ENCODE results near the gene TRPM4. TPM values are rescaled to one million over a fixed set of nuclear protein-coding genes. Genes with fewer than 3 reads are reported as not detected.

Gene TRPM4
- total and polyA plus RNA-seq, 10 of the 15 experiments (the other 5 are each of a cell fraction or from before 2014, with no cell fraction given), result 0.10 to 0.64 (median 0.15) TPM; not detected in 7

- Histone ChIP-seq H3K4me2 (ENCODE audit: control insufficient read depth, insufficient read depth) (no peak overlapping the region), H3K27me3 (replicated peaks in 1 of 2; ENCODE audit: control insufficient read depth in 2 of 2, insufficient read depth in 2 of 2, low read length in 1 of 2) (peaks cover 0 to 2% of the 10 kb centered on the region in 2 experiments; a peak in 1 of 4 replicates), H4K20me1 (ENCODE audit: control insufficient read depth, insufficient read depth) (no peaks in the 10 kb centered on the region), H3K4me1 (ENCODE audit: control insufficient read depth, insufficient read depth, low read length) (peaks cover 7% of the 10 kb centered on the region), H2AFZ (ENCODE audit: control insufficient read depth, low read depth, low read length) (no peak overlapping the region), H3K9ac (ENCODE audit: control insufficient read depth, insufficient read depth, low read length) (no peak overlapping the region), H3K36me3 (ENCODE audit: control insufficient read depth in 2 of 2, insufficient read depth in 2 of 2, low read length in 1 of 2) (no peaks in the 10 kb centered on the region), H3K4me3 (no peak overlapping the region), H3K27ac (ENCODE audit: control insufficient read depth, insufficient read depth) (no peak overlapping the region), H3K9me3 (replicated peaks; ENCODE audit: control insufficient read depth, insufficient read depth, low read length) (no peaks in the 10 kb centered on the region), H3K79me2 (ENCODE audit: control insufficient read depth, insufficient read depth, low read length) (no peaks in the 10 kb centered on the region)
- no peak for DNase-seq (ENCODE audit: low read depth, low spot score)
- intact Hi-C loops (cut with micrococcal nuclease; ENCODE audit: unreplicated experiment), result no loop called here
- POLR2A ChIA-PET, result no interaction called here
- TF ChIP-seq NR2F1 (conservative IDR thresholded peaks at IDR 0.05) (peak; percentile 87), NR2C1 (IDR thresholded peaks at IDR 0.05) (peak; percentile 80), NR2C2 (IDR thresholded peaks at IDR 0.05; ENCODE audit: borderline replicate concordance, control insufficient read depth, insufficient read length, low read depth) (peak; percentile 74), POLR2AphosphoS5 (IDR thresholded peaks at IDR 0.05; ENCODE audit: low read length) (no peak), EGR1 (IDR thresholded peaks at IDR 0.05; ENCODE audit: borderline replicate concordance in 1 of 2, low read depth in 2 of 2, low read length in 2 of 2) (no peak)
- TF ChIP-seq, protein P1, sequence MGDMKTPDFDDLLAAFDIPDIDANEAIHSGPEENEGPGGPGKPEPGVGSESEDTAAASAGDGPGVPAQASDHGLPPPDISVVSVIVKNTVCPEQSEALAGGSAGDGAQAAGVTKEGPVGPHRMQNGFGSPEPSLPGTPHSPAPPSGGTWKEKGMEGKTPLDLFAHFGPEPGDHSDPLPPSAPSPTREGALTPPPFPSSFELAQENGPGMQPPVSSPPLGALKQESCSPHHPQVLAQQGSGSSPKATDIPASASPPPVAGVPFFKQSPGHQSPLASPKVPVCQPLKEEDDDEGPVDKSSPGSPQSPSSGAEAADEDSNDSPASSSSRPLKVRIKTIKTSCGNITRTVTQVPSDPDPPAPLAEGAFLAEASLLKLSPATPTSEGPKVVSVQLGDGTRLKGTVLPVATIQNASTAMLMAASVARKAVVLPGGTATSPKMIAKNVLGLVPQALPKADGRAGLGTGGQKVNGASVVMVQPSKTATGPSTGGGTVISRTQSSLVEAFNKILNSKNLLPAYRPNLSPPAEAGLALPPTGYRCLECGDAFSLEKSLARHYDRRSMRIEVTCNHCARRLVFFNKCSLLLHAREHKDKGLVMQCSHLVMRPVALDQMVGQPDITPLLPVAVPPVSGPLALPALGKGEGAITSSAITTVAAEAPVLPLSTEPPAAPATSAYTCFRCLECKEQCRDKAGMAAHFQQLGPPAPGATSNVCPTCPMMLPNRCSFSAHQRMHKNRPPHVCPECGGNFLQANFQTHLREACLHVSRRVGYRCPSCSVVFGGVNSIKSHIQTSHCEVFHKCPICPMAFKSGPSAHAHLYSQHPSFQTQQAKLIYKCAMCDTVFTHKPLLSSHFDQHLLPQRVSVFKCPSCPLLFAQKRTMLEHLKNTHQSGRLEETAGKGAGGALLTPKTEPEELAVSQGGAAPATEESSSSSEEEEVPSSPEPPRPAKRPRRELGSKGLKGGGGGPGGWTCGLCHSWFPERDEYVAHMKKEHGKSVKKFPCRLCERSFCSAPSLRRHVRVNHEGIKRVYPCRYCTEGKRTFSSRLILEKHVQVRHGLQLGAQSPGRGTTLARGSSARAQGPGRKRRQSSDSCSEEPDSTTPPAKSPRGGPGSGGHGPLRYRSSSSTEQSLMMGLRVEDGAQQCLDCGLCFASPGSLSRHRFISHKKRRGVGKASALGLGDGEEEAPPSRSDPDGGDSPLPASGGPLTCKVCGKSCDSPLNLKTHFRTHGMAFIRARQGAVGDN (IDR thresholded peaks at IDR 0.05), result no peak
- TF ChIP-seq, protein P2, sequence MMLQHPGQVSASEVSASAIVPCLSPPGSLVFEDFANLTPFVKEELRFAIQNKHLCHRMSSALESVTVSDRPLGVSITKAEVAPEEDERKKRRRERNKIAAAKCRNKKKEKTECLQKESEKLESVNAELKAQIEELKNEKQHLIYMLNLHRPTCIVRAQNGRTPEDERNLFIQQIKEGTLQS (IDR thresholded peaks at IDR 0.05; ENCODE audit: borderline replicate concordance, extremely low read depth, low read depth, low read length), result no peak
- FAIRE-seq, result no peak
- peak; percentile 48; the same call in 2 of the 3 replicates for ATAC-seq
- in situ Hi-C loops (cut with MboI), result no loop called here
- RAD21 ChIA-PET (ENCODE audit: unreplicated experiment), result no interaction called here
- CTCF ChIA-PET, result interaction anchor here (1.0 to 3.7 kb wide), 2 partner anchors 7 to 112 kb away, joined by 7 to 13 read pairs; no protein-coding TSS in a partner anchor
- BruUV-seq (replicated peaks), result no TSS peak
- SMC1A ChIA-PET (ENCODE audit: uncharacterized antibody, unreplicated experiment), result no interaction called here
- 72% methylated on average over 46 of the region's 50 CpGs for WGBS (ENCODE audit: insufficient coverage, insufficient replicate concordance, low lambda C conversion rate, missing lambda C conversion rate)
Measured at GRCh38 chr19:49210108-49210900, 52.7 kb downstream of the TRPM4 start.
